NCI-H146 treated with DMSO at 0.1 percent for 48 hours (cell line): ENCODE results near the gene VILL.
A peak's percentile ranks its signal among the peaks of the same experiment; 100 is the strongest.

Experiments
- DNase-seq: peaks from one replicate; lab custom pipeline; 2025; ENCODE audit not compliant: unreplicated experiment; lab: John Stamatoyannopoulos, UW

VILL gene

GRCh38 chr3:37999836-38000235 lies 9.2 kb downstream of the VILL start:
- no peak for DNase-seq

- DNase-seq: no peak
Measured at GRCh38 chr3:38000242-38000916, 9.8 kb downstream of the VILL start.

- DNase-seq: no peak
Measured at GRCh38 chr3:38000965-38001455, 10.4 kb downstream of the VILL start.

- DNase-seq: no peak
Measured at GRCh38 chr3:38001456-38002081, 11.0 kb downstream of the VILL start.

- DNase-seq: no peak
Measured at GRCh38 chr3:38002291-38002876, 11.8 kb downstream of the VILL start.

- DNase-seq: no peak
Measured at GRCh38 chr3:38002940-38003339, 12.4 kb downstream of the VILL start.

- no peak for DNase-seq
Measured at GRCh38 chr3:38003371-38003816, 12.8 kb downstream of the VILL start.

GRCh38 chr3:38003817-38004414 lies 13.3 kb downstream of the VILL start:
- DNase-seq: no peak

- DNase-seq: peak; percentile 3
Measured at GRCh38 chr3:38004415-38005075, 14.0 kb downstream of the VILL start.

GRCh38 chr3:38005076-38006020 lies 14.8 kb downstream of the VILL start:
- no peak for DNase-seq

GRCh38 chr3:38006031-38006430 lies 15.4 kb downstream of the VILL start:
- no peak for DNase-seq

GRCh38 chr3:38006445-38006995 lies 15.9 kb downstream of the VILL start:
- no peak for DNase-seq

- no peak for DNase-seq
Measured at GRCh38 chr3:38007754-38008090, 17.1 kb downstream of the VILL start.

GRCh38 chr3:38008191-38008701 lies 17.7 kb downstream of the VILL start:
- DNase-seq: no peak

- no peak for DNase-seq
Measured at GRCh38 chr3:38008971-38009580, 18.5 kb downstream of the VILL start.

GRCh38 chr3:38009807-38010591 lies 19.4 kb downstream of the VILL start:
- DNase-seq: no peak

- no peak for DNase-seq
Measured at GRCh38 chr3:38011111-38011510, 20.5 kb downstream of the VILL start.

GRCh38 chr3:38015485-38015884 lies 24.9 kb downstream of the VILL start:
- DNase-seq: no peak

GRCh38 chr3:38015984-38016383 lies 25.4 kb downstream of the VILL start:
- no peak for DNase-seq
